KG1 (cell line): Measurements from ENCODE around the gene ARF5.

Experiments
- DNase-seq: peaks from one replicate; lab custom pipeline; 2025; lab: John Stamatoyannopoulos, UW

Gene ARF5

GRCh38 chr7:127588697-127589482, 679 bp downstream of the ARF5 start:
- no peak for DNase-seq

DNA sequence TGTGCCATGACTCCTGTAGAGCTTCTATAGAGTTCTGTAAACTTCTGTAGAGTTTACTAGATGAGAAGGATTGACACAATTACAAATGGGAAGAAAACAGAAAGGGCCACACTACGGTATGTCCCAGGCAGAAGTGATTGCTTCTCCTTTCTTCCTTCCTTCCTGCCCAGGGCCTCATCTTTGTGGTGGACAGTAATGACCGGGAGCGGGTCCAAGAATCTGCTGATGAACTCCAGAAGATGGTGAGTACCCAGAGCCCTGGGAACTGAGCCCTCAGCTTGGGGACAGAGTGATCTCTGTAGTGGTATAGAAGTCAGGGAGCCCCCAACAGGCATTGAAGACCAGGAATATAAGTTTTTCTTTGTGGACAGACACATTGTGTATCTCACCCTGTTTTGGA, 1.7 kb downstream of the ARF5 start:
- DNase-seq, result no peak

GRCh38 chr7:127591189-127591588, 3.0 kb downstream of the ARF5 start:
- no peak for DNase-seq

- DNase-seq, result no peak
Measured at GRCh38 chr7:127591591-127591990, 3.4 kb downstream of the ARF5 start.

DNA sequence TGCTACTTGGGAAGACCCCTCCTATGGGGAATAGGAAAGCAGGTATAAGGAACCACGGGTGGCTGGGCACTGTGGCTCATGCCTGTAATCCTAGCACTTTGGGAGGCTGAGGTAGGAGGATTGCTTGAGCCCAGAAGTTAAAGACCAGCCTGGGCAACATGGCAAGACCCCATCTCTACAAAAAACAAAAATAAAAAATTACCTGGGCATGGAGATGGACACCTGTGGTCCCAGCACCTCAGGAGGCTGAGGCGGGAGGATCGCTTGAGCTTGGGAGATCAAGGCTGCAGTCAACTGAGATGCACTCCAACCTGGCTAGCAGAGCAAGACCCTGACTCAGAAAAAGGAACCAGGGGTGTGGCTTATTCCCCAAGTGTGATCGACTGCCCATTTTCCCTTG, 4.3 kb downstream of the ARF5 start:
- no peak for DNase-seq

DNA sequence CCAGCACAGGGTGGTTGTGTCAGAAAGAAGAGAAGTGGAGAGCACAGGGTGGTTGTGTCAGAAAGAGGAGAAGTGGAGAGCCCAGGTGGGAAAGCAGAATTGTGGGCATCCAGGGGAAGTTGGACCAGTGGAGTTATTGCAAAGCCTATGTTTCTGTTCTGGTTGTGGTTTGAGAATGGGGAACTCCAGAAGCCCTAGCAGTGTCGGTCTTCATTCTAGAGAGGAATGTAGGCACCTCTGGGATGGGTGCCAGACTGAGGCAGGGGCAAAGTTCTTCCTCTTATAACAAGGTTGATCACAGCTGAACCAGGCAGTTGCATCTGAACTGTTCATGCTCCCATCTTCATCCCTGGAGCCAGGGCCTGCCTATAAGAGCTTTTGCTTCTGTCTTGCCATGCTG, 6.3 kb downstream of the ARF5 start:
- peak; percentile 15 for DNase-seq

DNA sequence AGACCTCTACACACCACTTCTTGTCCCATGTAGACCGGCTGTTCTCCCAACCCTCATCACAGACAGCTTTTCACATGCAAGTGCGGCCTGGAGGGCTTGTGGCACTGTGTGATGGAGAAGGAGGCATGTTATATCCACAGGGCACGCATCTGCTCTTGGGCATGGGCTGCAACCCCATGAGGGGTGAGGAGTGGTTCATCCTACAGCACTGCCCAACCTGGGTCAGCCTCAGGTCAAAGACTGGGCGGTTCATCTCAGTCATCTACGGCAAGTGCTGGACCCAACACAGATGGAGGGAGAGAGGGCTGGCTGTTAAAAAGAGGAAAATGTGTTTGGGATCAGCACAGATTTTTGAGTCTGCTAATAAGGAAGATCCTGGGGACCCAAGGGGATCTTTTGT, 7.5 kb downstream of the ARF5 start:
- DNase-seq, result no peak

GRCh38 chr7:127598318-127598717, 10.1 kb downstream of the ARF5 start:
- DNase-seq, result no peak

- DNase-seq, result no peak
Measured at GRCh38 chr7:127600885-127601284, 12.7 kb downstream of the ARF5 start.

GRCh38 chr7:127608446-127608845, 20.2 kb downstream of the ARF5 start:
- DNase-seq, result no peak

DNA sequence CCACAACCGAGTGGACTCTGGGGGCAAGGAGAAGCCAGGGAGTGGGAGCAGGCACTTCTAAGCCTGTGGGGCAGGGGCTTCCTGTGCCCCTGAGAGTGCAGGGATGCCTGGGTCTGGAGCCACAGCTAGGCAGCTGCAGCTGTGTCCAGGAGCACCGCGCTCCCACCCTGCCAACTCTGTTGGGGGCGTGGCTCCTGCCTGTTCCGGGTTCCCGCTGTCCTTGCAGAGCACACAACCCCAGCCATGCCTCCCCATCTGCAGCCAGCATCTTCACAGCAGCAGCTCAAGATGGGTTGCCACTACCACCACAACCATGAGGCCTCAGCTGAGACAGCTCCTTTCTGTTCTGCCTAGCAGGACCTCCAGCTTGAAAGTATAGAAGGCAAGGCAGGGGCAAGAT, 21.1 kb downstream of the ARF5 start:
- no peak for DNase-seq

DNA sequence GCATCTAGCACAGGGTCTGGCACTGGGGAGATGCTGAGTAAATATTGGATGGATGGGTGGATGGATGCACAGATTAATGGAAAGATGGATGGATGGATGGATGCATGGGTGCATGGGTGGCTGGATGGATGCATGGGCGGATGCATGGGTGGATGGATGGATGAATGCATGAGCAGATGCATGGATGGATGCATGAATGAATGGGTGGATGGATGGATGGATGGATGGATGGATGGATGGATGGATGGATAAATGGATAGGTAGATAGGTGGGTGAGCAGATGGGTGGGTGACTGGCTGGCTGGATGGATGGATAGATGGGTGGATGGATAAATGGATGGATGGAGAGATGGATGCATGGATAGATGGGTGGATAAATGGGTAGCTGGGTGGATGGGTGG, 24.1 kb downstream of the ARF5 start:
- no peak for DNase-seq

GRCh38 chr7:127616724-127617123, 28.5 kb downstream of the ARF5 start:
- DNase-seq, result no peak

GRCh38 chr7:127618042-127618441, 29.8 kb downstream of the ARF5 start, which contains the start of gene PAX4:
TSS of gene PAX4 (minus strand) at chr7:127618142. CDS start at chr7:127615928, 2,214 bp downstream.
- no peak for DNase-seq

- DNase-seq, result no peak
Measured at GRCh38 chr7:127618775-127619174, 30.6 kb downstream of the ARF5 start.

GRCh38 chr7:127619681-127620405, 31.6 kb downstream of the ARF5 start:
- DNase-seq, result no peak

GRCh38 chr7:127620406-127621233, 32.4 kb downstream of the ARF5 start:
- DNase-seq, result no peak

DNA sequence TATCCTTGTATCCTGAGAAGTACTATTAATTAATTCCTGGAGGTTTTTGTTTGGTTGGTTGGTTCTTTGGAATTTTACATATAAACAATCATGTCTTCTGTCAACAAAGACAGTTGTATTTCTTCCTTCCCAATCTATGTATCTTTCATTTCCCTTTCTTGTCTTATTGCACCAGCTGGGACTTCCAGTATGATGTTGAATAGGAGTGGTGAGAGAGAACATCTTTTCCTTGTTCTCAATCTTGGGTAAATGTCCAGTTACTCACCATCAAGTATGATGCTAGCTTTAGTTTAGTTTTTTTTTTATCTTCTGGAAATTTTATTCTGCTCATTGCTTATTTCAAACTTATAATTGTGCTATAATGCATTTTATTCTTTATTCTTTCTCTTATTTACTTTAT, 37.1 kb downstream of the ARF5 start:
- no peak for DNase-seq

DNA sequence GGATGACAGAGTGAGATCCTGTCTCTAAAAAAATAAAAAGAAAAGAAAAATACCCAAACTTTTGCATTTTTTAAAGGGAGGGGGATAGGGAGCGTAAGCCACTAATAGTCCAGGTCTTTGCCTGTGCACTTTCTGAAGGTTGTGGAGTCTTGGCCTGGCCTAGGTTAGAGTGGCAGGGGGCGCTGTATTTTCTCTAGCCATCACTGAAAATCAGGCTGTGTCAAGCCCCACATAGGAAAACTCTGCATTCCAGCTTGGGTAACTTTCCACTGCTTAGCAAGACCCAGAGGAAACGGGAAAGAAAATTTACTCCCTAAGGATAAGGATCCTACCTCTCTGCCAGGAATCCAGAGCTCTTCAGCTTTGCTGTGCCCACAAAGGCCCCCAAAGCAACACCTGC, 40.2 kb downstream of the ARF5 start:
- no peak for DNase-seq

GRCh38 chr7:127629268-127629854, 41.1 kb downstream of the ARF5 start:
- DNase-seq, result no peak

GRCh38 chr7:127632276-127632910, 44.2 kb downstream of the ARF5 start:
- no peak for DNase-seq
